GM19397 (cell line): Measurements from ENCODE around the gene CROCC.

Experiments used
- ATAC-seq: cut with Tn5 transposase; IDR thresholded peaks from one replicate; pipeline ENCODE4 v1.9.1; 2021; ENCODE audit warnings: mild to moderate bottlenecking, moderate library complexity; ENCODE audit not compliant: unreplicated experiment

The CROCC gene

DNA sequence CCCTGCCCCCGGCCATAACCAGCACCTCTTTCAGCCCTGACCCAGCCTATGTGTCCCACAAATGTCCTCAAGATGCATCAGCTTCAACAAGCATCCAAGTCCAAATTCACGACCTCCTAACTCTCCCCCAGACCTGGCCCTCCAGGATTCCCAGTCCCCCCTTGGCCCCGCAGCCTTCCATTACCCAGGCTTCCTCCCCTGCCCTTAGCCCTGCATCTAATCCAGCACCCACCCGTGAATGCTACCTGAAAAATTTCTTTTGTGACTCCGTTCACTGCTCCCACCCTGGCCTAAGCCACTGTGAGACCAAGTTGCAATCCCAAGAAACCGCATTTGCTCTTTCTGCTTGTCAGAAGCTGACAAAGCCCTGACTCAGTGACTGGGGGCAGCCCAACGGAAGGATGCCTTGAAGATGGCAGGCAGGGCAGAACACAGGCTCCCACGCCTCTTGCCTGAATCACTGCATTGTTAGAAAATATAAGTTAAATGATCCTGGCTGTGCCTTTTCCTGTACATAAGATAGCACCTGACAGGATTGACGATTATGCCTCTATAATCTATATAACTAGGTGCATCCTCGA, 59.6 kb downstream of the CROCC start:
- no peak for ATAC-seq

DNA sequence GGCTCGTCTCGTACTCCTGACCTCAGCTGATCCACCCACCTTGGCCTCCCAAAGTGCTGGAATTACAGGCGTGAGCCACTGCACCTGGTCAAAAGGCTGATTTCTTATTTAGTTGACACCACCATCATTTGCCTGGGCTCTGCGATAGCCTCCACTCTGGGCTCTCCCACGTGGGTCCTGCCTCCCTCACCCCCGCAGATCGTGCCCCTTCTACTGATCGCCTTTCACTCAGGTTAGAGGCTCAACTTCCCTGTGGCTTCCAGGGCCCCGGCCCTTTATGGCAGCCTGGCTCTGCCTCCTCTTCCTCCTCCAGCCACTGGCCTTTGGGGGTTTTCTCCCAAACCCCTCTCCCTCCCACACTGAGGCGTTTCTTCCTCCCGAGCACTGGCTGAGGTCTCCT, 61.2 kb downstream of the CROCC start:
- no peak for ATAC-seq

DNA sequence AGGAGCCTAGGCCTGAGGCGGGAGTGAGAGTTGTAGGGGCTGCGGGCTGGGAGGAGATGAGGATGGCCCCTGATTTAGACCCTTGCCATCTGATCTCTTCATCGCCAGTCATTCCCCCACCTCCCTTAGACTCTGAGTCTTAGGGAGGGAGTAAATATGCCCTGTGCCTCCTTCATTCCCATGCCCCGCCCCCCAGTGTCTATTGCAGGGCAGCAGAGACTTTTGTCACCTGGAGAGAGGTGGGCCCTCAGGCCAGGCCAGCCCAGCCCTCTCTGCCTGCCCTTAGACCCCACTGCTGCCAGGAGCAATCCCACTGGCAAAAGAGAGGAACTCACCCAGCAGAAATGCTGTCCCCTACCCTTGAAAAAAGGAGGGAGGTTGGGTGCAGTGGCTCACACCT, 61.9 kb downstream of the CROCC start:
- no peak for ATAC-seq

DNA sequence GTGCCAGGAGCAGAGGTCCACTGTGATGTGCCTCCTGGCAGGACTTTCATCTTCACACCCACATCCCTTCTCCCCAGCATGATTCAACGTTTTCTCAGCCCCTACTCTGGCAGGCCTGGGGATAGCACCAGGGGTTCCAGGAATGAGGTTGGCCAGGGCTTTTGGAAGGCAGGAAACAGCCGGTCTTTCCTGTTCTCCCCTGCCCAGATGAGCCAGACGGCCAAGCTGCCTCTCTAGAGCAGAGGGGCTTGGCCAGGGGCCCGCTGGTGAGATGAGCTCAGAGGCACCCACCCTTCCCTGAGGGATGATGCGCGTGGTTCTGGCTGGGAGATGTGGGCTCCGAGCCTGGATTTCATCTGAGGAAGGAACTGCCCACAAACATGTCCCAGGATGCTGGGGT, 63.0 kb downstream of the CROCC start:
- no peak for ATAC-seq

DNA sequence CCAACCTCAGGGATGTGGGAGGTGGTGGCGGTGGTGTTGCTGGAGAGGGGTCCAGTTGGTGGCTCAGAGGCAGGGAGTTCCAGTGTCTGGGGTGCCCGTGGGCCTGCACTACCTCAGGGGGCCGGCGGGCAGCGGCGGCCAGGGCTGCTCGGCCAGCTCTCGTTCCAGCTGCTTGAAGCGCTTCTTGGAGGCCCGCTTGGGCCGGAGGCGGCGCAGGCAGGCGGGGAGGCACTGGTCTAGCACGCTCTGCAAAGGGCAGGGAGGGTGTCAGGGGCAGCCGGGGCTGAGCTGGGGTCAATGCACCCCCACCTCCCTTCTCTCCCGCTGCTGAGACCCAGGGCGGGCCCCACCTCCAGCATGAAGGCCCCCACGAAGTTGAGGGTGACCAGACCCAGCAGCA, 64.4 kb downstream of the CROCC start:
- ATAC-seq, result no peak

DNA sequence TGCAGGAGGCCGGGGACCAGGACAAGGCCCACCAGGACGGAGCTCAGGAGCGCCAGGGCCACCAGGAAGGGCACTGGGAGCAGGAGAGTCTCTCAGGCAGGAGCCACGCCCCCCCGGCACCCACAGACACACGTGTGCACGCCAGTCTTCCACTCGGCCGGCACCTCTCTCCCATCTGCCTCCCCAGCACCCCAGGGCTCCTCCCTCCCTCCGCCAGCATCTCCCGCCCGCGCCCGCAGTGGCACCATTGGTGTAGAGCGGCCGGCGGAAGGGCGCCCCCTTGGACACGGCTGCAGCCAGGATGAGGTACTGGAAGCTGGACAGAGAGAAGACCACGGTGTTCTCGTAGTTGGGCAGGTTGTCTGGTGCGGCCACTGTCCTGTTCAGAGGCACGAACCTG, 64.8 kb downstream of the CROCC start:
- ATAC-seq, result no peak

DNA sequence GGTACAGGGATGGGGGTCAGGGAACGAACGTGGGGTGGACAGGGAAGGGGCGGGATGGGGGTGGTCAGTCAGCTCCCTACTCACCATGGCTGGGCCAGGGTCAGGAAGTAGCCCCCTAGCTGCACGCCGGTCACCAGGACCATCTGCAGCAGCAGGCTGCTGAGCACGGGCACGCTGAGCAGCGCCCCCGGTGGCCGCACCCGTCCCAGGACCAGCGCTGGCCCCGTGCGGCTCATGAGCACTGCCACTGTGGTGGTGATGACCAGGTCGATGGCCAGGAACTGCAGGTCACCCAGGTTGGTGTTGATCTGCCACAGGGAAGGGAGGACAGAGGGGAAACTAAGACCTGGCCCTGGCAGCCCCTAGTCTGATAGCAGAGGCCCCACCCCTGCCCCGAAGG, 65.2 kb downstream of the CROCC start:
- ATAC-seq, result no peak

DNA sequence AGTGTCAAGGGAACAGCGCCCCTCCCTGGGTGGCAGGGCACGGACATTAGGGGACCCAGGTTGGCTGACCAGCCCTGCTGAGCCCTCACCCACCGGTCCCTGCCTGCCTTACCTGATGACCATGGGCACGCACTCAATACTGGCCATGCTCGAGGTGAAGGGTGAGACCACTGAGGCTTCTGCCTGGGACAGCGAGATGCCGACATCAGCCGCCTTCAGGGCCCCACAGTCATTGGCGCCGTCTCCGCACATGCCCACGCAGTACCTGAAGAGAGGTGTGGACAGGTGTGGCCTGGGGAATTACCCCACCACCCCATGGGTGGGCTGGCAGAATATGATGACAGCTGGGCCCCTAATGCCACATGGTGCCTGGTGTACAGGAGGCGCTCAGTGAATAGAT, 66.5 kb downstream of the CROCC start:
- ATAC-seq, result no peak

DNA sequence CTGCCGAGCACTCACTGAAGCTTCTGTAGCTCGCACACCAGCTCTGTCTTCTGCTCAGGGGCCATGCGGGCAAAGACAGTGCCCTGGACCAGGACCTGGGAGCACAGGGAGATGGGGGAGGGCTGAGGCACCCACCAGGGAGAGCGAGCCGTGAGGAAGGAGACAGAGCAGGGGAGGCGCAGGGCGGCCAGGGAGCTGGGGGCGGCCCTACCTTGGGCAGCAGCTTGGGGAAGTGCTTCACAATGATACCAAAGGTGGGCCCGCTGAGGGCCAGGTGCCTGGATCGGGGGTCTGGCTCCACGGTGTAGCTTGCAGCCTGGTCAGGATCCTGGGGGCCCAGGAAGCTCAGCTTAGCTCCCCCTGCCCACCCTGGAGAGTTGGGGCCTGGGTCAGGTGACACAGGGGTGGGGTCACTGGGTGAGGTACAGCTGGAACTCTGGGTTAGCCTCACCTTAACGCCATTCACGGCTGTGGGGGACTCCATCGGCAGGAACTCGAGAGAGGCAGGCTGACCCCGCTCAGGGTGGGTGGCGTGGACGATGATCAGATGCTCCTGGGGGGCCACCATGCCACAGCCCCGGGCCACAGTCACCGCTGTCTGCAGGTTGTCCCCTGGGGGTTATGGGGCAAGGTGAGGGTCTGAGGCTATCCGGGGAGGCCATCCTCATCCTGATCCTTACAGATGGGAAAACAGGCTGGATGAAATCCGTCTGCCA, 68.1 kb downstream of the CROCC start:
- ATAC-seq, result no peak

DNA sequence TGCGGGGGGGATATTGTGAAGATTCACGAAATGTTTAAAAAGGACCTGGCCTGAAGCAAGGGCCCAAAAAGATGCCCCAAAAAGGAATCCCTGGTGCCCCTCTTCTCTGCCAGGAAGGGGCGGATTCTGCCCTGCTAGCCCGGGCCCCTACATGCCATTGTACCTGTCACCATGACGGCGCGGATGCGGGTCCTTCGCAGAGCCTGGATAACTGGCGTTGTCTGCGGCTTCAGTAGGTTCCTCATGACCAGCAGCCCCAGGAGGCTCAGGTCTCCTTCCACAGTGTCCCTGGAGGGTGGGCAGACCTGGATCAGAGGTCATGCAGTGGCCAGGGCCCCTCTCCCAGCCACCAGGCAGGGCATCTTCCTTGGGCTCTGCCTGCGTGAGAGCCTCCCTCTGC, 69.8 kb downstream of the CROCC start:
- ATAC-seq, result no peak

DNA sequence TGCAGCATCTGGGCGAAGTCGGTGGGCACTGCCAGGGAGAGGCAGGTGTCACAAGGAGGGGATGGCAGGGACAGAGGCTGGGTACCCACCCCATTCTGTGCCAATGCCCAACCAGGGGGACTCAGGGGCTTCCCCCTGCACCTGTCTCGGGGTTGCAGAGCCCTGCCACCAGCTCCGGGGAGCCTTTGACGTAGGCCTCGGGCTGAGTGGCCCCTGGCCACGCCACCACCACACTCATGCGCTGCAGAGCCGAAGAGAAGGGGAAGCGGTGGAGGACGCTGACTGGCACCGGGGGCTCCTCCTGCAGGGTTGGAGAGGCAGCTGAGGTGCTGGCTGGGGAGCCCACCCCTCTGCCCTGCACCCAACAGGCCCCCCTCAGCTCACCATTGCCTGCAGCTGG, 70.4 kb downstream of the CROCC start:
- no peak for ATAC-seq

DNA sequence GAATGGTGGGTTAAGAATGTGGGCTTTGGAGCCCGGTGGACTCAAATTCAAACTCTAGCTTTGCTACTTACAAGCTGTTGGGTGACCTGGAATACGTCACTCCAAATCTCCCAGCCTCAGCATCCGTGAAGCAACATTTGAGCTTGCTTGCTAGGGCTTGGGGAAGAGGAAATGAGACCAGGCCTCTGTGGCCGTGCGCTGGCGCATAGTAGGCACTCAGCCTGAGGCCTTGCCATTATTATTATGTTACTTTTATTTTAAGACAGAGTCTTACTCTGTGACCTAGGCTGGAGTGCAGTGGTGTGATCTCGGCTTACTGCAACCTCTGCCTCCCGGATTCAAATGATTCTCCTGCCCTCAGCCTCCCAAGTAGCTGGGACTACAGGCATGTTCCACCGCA, 70.9 kb downstream of the CROCC start:
- no peak for ATAC-seq

DNA sequence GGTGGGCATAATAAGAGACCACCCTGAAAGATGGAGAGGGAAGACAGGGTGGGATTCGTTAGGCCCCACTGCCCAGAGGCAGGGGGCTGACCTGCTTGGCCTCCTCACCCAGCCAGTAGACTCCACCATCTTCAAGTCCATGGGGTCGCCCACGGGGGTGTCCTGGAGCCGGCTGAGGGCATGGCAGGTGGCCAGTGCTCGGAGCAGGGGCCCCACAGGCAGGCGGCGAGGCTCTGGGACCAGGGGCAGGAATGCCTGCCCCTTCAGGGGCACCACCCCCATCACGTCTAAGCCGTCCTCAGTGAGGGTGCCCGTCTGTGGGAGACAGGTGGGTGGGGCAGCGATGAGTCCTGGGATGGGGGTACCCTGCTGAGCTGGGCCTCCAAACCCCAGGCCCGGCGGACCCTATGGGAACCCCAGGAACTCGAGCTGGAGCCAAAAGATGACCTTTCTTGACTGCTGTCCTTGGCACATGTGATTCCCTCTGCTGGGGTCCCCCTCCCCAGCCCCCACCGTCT, 71.8 kb downstream of the CROCC start:
- ATAC-seq, result no peak

DNA sequence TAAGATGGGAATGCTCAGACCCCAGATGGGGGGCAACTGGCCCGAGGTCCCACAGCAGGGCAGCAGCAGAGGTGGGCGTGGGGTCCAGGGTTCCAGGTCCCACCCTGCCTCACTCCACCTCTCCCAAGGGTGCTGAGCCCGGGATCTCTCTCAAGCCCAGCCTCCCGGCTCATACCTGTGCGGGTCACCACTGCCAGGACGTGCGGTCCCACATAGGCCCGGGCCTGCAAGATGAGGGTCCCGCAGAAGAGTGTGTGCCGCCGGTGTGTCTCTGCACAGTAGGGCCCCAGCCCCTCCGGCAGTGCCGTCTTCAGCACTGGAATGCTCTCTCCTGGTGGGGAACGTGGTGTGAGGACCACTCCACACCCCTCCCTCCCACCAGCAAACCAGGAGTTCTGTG, 75.1 kb downstream of the CROCC start:
- ATAC-seq, result no peak

DNA sequence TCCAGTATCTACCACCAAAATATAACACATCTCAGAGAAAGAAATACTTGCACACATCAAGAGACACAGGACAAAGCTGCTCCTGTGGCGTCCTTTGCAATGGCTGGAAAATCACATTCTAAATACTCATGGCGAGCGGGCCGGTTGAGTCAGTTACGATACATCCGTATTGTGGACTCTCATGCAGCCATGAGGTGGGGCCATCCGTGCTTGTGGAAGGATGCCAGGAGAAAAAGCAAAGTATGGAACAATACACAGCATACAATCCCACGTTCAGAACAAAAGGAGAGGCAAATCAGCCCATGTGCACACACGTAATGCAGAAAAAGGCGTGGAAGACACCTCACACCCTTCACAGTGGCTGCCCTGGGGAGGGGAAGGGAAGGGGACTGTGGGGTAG, 76.9 kb downstream of the CROCC start:
- no peak for ATAC-seq

DNA sequence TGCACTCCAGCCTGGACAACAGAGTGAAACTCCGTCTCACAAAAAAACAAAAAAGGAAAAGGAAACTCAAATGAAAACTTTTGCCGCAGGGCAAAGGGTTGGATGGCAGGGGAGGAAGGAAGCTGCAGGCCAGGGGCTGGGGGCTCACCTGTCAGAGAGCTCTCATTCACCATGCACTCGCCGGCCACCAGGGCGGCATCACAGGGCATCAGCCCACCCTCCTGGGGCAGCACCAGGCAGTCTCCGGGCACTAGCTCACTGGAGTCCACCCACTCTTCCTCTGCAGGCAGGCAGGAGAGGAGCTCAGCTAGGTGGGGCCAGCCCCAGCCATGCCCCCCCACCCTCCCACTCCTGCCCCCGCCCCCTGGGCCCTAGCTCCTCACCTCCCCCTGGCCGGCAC, 78.1 kb downstream of the CROCC start:
- no peak for ATAC-seq

DNA sequence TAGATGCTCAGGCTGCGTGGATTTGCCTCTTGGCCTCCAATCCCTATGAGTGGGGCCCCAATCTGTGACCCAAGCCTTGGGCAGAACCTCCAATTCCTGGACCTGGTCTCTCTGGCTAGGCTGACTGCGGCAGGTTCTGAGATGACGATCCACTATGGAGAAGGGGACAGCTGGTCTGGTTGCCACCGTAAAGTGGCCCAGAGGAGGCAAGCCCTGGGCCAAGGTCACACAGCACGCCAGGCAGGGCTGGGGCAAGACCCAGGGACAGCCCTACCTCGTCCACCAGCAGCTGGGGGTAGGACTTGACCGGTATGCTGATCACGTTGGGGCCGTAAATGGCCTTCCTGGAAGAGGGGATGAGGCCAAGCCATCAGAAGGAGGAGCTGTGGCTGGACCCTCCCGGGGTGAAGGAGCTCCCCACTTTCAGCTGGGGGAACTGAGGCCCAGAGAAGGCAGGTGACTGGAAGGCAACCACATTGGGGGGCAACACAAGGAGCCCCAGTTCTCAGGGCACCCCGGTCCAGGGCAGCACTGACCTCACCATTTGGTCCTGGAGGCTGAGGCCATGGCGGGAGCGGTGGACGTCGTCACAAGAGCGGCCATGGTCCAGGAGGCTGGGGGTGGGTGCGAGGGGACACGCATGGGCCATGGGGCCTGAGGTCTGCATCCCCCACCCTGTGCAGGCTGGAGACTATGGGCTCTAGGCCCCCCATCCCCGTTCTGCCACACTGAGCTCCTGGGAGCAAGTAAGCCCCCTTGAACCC, 80.2 kb downstream of the CROCC start:
- ATAC-seq, result no peak

DNA sequence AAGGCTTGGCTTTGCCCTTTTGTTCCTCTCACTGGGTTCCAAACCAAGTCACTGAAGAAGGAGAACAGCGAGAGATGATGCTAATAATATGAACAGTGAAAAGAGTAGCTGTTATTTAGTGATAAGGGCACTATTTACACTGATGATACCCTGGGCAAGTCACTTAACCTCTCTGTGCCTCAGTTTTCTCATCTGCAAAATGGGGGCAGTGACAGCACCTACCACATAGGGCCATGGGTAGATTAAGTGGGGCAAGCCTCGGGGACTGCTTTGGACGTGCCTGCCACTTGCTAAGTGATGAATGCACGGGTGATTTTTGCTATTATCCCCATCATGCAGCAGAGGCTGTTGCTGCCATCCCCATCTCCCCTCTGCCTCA, 80.8 kb downstream of the CROCC start:
- no peak for ATAC-seq

DNA sequence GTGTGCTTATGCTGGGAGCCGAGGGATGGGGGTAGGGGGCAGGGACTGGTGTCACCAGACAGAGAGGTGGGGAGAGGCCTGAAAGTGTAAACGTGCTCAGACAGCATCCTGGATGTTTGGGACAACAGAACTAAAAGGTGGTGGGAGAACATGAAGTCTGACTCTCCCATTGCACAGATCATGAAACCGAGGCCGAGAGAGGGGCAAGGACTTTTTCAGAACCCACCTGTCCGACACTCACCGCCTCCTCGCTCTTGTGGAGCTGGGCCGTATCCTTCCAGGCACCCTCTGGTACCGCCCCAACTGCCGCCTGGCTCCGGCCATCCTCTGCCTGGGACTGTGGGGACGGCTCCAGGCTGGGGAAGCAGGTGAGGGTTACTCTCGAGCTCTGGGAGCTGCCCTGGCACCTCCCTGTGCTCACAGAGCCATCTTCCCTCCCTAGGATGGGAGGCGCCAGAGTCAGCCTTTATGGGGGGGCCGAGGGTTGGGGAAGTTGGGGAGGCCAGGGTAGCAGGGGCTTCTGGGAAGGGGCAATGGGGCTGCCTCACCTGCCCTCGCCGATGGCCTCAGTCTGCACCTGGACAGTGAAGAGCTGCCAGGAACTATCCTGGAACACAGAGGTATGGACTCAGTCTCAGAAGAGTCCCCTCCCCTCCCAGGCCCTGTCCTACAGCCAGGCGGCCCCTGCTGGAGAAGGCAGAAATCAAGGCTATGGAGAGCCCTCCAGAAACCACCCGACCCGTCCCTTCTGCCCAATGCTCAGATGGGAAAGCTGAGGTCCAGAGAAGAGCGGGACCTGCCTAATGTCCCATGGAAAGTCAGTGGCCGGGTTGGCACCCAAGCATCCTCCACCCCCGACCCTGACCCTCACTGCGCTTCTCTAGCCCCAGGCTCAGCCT, 83.0 kb downstream of the CROCC start:
- ATAC-seq, result no peak

DNA sequence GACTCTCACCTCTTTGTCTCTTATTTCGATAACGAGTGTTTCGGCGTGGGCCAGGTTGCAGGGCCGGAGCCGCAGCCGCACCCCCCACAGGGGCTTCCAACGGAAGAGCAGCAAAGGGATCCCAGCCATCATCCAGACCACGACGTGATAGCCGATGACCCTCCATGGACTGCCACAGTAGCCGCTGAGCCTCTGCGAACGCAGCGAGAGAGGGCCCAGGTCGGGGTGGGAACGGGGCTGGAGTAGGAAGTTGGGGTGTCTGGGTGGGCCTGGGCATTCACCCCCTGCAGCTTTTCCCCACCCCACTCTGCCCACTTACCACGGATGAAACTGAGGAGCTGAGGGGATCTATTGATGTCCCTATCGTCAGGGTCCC, 83.6 kb downstream of the CROCC start:
- ATAC-seq, result no peak

DNA sequence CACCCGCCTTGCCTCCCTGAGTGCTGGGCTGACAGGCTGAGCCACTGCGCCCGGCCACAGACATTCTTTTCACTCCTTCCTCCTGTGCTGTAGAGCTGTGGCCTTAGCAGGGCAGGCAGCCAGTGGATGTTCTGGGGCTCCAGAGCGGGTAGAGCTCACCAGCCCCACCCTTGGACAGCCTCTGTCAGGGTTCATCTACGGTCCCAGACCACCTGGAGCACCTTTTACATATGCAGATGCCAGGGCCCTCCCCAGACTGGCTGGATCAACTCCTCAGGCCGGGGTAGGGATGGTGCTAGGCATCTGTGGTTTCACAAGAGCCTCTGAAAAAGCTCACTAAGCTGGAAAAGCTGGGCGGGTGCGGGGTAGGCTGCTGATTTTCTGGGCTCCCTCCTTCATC, 85.4 kb downstream of the CROCC start:
- no peak for ATAC-seq
